CD4-positive, alpha-beta memory T cell (primary cell): ENCODE data around the gene SPINT3. TPM values are rescaled to one million over a fixed set of nuclear protein-coding genes. Genes with fewer than 3 reads are reported as not detected.

Experiments
- CTCF ChIA-PET: fragments of 350-600 bp; sonication (Branson Sonifier 250); formaldehyde crosslinking; loops from one replicate; lab custom pipeline; 2021; ENCODE audit warnings: inconsistent platforms; ENCODE audit not compliant: partially characterized antibody; lab: Charles Lee
- POLR2A ChIA-PET: fragments of 350-600 bp; sonication (Branson Sonifier 250); formaldehyde crosslinking; loops from one replicate; lab custom pipeline; 2021; ENCODE audit not compliant: partially characterized antibody; lab: Charles Lee
- DNase-seq, 5 donors: peaks; one replicate each; pipeline versions ENCODE4 v3.0.0 to v3.0.0-alpha.2; 2020 to 2022; ENCODE audit warnings: mixed read lengths in 1 of 5
- H3K27ac ChIP-seq: one replicate; pipeline ENCODE4 v1.7.0; 2013; ENCODE audit warnings: low read depth, low read length
- H3K27me3 ChIP-seq: 2 replicates; pipeline ENCODE4 v1.7.0; 2013; ENCODE audit warnings: mild to moderate bottlenecking, low read length, moderate library complexity; ENCODE audit not compliant: insufficient read depth
- H3K36me3 ChIP-seq: 2 replicates; pipeline ENCODE4 v1.7.0; 2013; ENCODE audit warnings: mild to moderate bottlenecking, low read length, moderate library complexity; ENCODE audit not compliant: insufficient read depth
- H3K4me1 ChIP-seq: 2 replicates; pipeline ENCODE4 v1.7.0; 2013; ENCODE audit warnings: mild to moderate bottlenecking, low read length, moderate library complexity; ENCODE audit not compliant: insufficient read depth
- H3K4me3 ChIP-seq, 2 donors: one replicate each; pipeline ENCODE4 v1.7.0; 2013; ENCODE audit warnings: low read length in 2 of 2, mild to moderate bottlenecking in 1 of 2
- H3K9me3 ChIP-seq, 2 donors: one replicate each; pipeline ENCODE4 v1.7.0; 2013; ENCODE audit warnings: low read length in 2 of 2, control low read depth in 1 of 2; ENCODE audit not compliant: control insufficient read depth in 1 of 2
- H3K27ac Mint-ChIP-seq, 7 donors: one replicate each; pipeline ENCODE4 v1.8.0; 2020 to 2021; ENCODE audit warnings: mixed read lengths in 7 of 7, mild to moderate bottlenecking in 6 of 7, inconsistent platforms in 3 of 7, moderate library complexity in 3 of 7
- H3K27me3 Mint-ChIP-seq, 2 donors: one replicate each; pipeline ENCODE4 v1.8.0; 2020 to 2021; ENCODE audit warnings: mixed read lengths in 2 of 2
- H3K36me3 Mint-ChIP-seq, 2 donors: one replicate each; pipeline ENCODE4 v1.8.0; 2020 to 2021; ENCODE audit warnings: mixed read lengths in 2 of 2, inconsistent platforms in 1 of 2, mild to moderate bottlenecking in 1 of 2
- H3K4me1 Mint-ChIP-seq, 4 donors: one replicate each; pipeline ENCODE4 v1.8.0; 2020 to 2021; ENCODE audit warnings: mixed read lengths in 4 of 4, mild to moderate bottlenecking in 1 of 4
- H3K4me3 Mint-ChIP-seq, 8 donors: one replicate each; pipeline ENCODE4 v1.8.0; 2020 to 2021; ENCODE audit warnings: mixed read lengths in 8 of 8, mild to moderate bottlenecking in 7 of 8, moderate library complexity in 6 of 8, inconsistent platforms in 3 of 8
- H3K9me3 Mint-ChIP-seq, 8 donors: one replicate each; pipeline ENCODE4 v1.8.0; 2020 to 2021; ENCODE audit warnings: mixed read lengths in 8 of 8, mild to moderate bottlenecking in 5 of 8, inconsistent platforms in 3 of 8, moderate library complexity in 1 of 8
- intact Hi-C: fragments of 100-400 bp; cut with micrococcal nuclease; formaldehyde crosslinking; loops from one replicate; pipeline ENCODE4 v1.15.1; 2023
- polyA plus RNA-seq, 2 donors: library from polyadenylated mRNA; unstranded; fragments of 300-500 nt; fragmentation: Illumina TruSeq; gene quantifications; one replicate each; pipeline ENCODE4 v1.2.3, GENCODE V29; 2021
- total RNA-seq, 2 experiments: library from RNA; stranded (reverse); gene quantifications; one replicate each; pipeline ENCODE4 v1.2.3, GENCODE V29; 2021

The SPINT3 gene
- total and polyA plus RNA-seq, 4 experiments from 2014 or later, result not detected

GRCh38 chr20:45469336-45470261 lies 45.8 kb downstream of the SPINT3 start, which contains the start of gene WFDC2:
Gene WFDC2 (plus strand): TSS chr20:45469753. CDS start chr20:45469782, 29 bp downstream.
- H3K9me3 ChIP-seq, result no peaks in the 10 kb centered on the region
- Mint-ChIP-seq H3K27me3 (peaks cover 45 to 56% of the 10 kb centered on the region in 2 donors), H3K36me3 (no peaks in the 10 kb centered on the region), H3K4me1 (peaks cover 0 to 7% (median 3%) of the 10 kb centered on the region in 4 donors), H3K9me3 (no peaks in the 10 kb centered on the region), H3K4me3 (peak within 1 kb of the TSS; percentile 28 to 74 (median 66)), H3K27ac (no peak within 1 kb of the TSS)
- H3K4me1 ChIP-seq, result peaks cover 13% of the 10 kb centered on the region
- ChIA-PET CTCF (no interaction called here), POLR2A (no interaction called here)
- H3K4me3 ChIP-seq, result peak within 1 kb of the TSS in 1 of 2 donors; percentile 13
- intact Hi-C loops, result no loop called here
- no peak within 1 kb of the TSS for H3K27ac ChIP-seq
- DNase-seq, result no peak
- peaks cover 31% of the 10 kb centered on the region for H3K27me3 ChIP-seq
- H3K36me3 ChIP-seq, result no peaks in the 10 kb centered on the region

DNA sequence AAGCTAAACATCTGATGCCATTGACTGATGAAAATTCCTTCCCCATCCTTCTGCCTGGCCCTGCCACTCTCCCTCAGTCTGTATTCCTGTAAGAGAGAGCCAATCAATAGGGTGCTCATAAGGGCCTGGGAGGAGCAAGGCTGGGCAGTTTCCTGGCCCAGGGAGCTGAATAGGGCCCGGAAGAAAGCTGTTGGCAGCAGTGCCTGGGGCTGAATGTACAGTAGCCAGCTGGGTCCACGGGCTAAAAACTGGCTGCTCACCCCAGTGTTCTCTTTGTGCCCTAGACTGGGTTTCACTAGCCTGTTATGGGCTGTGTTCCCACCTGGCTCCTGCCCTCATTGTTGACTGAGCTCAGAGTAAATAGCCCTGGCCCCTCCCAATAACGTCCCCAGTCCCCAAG lies 47.6 kb downstream of the SPINT3 start:
- Mint-ChIP-seq H3K4me3 (no peak overlapping the region), H3K9me3 (no peaks in the 10 kb centered on the region), H3K27me3 (peaks cover 38 to 49% of the 10 kb centered on the region in 2 donors), H3K36me3 (no peaks in the 10 kb centered on the region), H3K4me1 (peaks cover 0 to 7% (median 3%) of the 10 kb centered on the region in 4 donors), H3K27ac (no peak overlapping the region)
- ChIA-PET CTCF (no interaction called here), POLR2A (no interaction called here)
- intact Hi-C loops, result no loop called here
- Histone ChIP-seq H3K4me3 (no peak overlapping the region), H3K4me1 (peaks cover 13% of the 10 kb centered on the region), H3K36me3 (no peaks in the 10 kb centered on the region), H3K9me3 (no peaks in the 10 kb centered on the region), H3K27me3 (peaks cover 31% of the 10 kb centered on the region), H3K27ac (no peak overlapping the region)
- no peak for DNase-seq

DNA sequence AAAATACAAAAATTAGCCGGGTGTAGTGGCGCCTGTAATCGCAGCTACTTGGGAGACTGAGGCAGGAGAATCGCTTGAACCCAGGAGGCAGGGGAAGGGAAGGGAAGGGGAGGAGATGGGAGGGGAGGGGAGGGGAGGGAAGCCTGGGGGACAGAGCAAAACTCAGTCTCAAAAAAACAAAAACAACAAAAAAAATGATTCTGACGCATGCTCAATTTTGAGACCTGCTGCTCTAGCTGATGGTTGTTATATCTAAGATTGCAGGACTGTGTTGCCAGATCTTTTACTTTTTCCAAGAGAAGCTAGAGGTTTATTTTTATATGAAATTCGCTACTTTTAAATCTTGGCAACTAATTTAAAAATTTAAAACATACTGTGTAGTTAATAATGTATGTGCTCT lies 48.2 kb downstream of the SPINT3 start:
- Histone ChIP-seq H3K9me3 (no peaks in the 10 kb centered on the region), H3K27ac (no peak overlapping the region), H3K4me1 (peaks cover 13% of the 10 kb centered on the region), H3K27me3 (peaks cover 31% of the 10 kb centered on the region), H3K4me3 (no peak overlapping the region), H3K36me3 (no peaks in the 10 kb centered on the region)
- POLR2A ChIA-PET, result no interaction called here
- peaks cover 31 to 43% of the 10 kb centered on the region in 2 donors for H3K27me3 Mint-ChIP-seq
- no peak for DNase-seq
- intact Hi-C loops, result no loop called here
- H3K4me3 Mint-ChIP-seq, result no peak overlapping the region
- H3K27ac Mint-ChIP-seq, result no peak overlapping the region
- H3K36me3 Mint-ChIP-seq, result no peaks in the 10 kb centered on the region
- no peaks in the 10 kb centered on the region for H3K9me3 Mint-ChIP-seq
- CTCF ChIA-PET, result interaction anchor here (2.4 kb wide), 1 partner anchor 173 kb away, joined by 11 read pairs; no protein-coding TSS in a partner anchor
- H3K4me1 Mint-ChIP-seq, result peaks cover 0 to 7% (median 3%) of the 10 kb centered on the region in 4 donors

DNA sequence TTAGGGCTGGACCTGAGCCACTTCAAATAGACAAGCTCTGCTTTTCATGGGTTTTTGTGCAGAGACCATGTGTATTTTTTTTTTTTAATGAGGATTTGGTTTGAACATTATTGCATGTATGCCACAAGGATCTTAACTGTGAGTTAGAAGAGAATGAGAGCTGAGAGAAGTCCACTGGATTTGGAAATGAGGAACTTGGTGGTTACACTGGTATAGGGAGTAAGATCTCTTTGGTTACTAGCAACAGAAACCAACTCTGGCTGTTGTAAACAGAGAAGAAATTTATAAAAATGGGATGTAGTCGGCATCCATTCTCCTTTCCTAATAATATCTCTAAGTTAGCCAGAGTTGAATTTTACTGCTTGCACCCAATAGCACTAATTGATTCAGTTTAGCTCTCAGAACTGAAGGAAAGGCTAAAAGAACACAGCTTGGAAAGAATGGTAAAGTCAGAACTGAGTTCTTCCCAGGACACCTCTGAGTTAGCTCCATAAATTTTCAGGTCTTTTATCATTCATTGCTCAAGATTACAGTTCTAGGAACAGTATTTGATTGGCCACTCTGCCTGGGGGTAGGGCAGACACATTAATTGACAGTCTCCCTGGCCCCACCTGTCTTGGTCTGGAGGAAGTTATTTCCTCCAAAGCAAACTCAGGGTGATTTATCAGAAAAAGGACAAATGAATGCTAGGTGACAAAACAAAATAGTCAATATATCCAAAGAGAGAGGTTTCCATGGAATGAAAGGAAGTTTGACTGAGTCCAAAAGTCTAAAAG lies 49.7 kb downstream of the SPINT3 start:
- H3K27me3 Mint-ChIP-seq, result peaks cover 20 to 28% of the 10 kb centered on the region in 2 donors
- no peak overlapping the region for H3K27ac ChIP-seq
- DNase-seq, result no peak
- H3K36me3 Mint-ChIP-seq, result no peaks in the 10 kb centered on the region
- H3K36me3 ChIP-seq, result no peaks in the 10 kb centered on the region
- H3K4me3 ChIP-seq, result no peak overlapping the region
- CTCF ChIA-PET, result interaction anchor here (0.7 to 2.4 kb wide), 6 partner anchors 10 to 172 kb away, joined by 3 to 11 read pairs (median 4); no protein-coding TSS in a partner anchor
- peaks cover 0 to 2% (median under 1%) of the 10 kb centered on the region in 4 donors for H3K4me1 Mint-ChIP-seq
- no peak overlapping the region for H3K4me3 Mint-ChIP-seq
- no peaks in the 10 kb centered on the region for H3K9me3 ChIP-seq
- no peaks in the 10 kb centered on the region for H3K9me3 Mint-ChIP-seq
- POLR2A ChIA-PET, result no interaction called here
- no peak overlapping the region for H3K27ac Mint-ChIP-seq
- peaks cover 19% of the 10 kb centered on the region for H3K27me3 ChIP-seq
- peaks cover 10% of the 10 kb centered on the region for H3K4me1 ChIP-seq
- intact Hi-C loops, result no loop called here

- Histone ChIP-seq H3K27me3 (peaks cover 2% of the 10 kb centered on the region), H3K9me3 (no peaks in the 10 kb centered on the region), H3K27ac (no peak overlapping the region), H3K4me1 (no peaks in the 10 kb centered on the region), H3K4me3 (no peak overlapping the region), H3K36me3 (no peaks in the 10 kb centered on the region)
- Mint-ChIP-seq H3K27me3 (peaks cover 12 to 18% of the 10 kb centered on the region in 2 donors), H3K4me3 (no peak overlapping the region), H3K36me3 (no peaks in the 10 kb centered on the region), H3K27ac (no peak overlapping the region), H3K4me1 (no peaks in the 10 kb centered on the region), H3K9me3 (no peaks in the 10 kb centered on the region)
- DNase-seq, result no peak
- CTCF ChIA-PET, result interaction anchor here (0.9 to 1.6 kb wide), 2 partner anchors 11 to 173 kb away, joined by 3 to 4 read pairs; no protein-coding TSS in a partner anchor
- POLR2A ChIA-PET, result no interaction called here
- intact Hi-C loops, result no loop called here
Measured at GRCh38 chr20:45463709-45464108, 51.7 kb downstream of the SPINT3 start.

DNA sequence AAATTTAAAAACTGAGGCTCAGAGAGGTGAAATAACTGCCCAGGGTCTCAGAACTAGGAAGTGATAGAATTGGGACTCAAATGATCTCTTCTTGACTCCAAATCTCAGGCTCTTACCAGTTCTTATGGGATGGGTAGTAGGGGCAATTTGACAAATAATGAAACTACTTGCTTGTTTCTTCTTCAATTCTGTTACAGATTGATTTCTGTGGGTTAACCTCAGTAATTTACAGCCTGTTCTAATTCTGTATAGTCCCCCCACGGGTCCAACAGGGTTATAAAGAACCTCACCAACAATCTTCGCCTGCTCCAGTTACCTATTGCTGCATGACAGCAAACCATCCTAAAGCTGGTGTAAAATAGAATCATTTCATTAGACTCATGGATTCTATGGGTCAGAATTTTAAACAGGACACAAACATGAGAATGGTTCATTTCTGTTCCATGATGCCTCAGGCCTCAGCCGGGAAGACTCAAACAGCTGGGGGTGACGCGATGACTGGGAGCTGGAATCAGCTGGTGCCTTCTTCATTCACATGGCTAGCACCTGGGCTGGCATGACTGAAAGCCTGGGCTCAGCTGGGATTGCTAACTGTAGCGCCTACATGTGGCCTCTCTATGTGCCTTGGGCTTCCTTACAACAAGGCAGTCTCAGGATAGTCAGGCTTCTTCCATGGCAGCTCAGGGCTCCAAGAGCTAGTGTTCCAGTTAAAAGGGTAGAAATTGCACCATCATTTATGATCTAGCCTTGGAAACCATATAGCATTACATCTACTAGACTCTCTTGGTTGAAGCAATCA lies 52.5 kb downstream of the SPINT3 start:
- Mint-ChIP-seq H3K4me1 (no peaks in the 10 kb centered on the region), H3K36me3 (no peaks in the 10 kb centered on the region), H3K27ac (no peak overlapping the region), H3K4me3 (no peak overlapping the region), H3K9me3 (no peaks in the 10 kb centered on the region), H3K27me3 (peaks cover 6 to 10% of the 10 kb centered on the region in 2 donors)
- H3K4me1 ChIP-seq, result no peaks in the 10 kb centered on the region
- no peak overlapping the region for H3K4me3 ChIP-seq
- intact Hi-C loops, result no loop called here
- no peak for DNase-seq
- no peak overlapping the region for H3K27ac ChIP-seq
- H3K36me3 ChIP-seq, result no peaks in the 10 kb centered on the region
- POLR2A ChIA-PET, result interaction anchor here (0.7 kb wide), 1 partner anchor 9 kb away, joined by 4 read pairs; no protein-coding TSS in a partner anchor
- H3K27me3 ChIP-seq, result no peaks in the 10 kb centered on the region
- CTCF ChIA-PET, result interaction anchor here (1.4 to 1.6 kb wide), 3 partner anchors 11 to 308 kb away, joined by 3 to 4 read pairs (median 3); no protein-coding TSS in a partner anchor
- H3K9me3 ChIP-seq, result no peaks in the 10 kb centered on the region
